GM21447 (cell line): ENCODE results near the gene UST.
"Not testable (repeated sequence)": the region's sequence is repeated elsewhere in the genome, so short reads cannot be mapped to it uniquely, and the experiment has no call there.

ENCODE experiments used
- ATAC-seq: cut with Tn5 transposase; IDR thresholded peaks from one replicate; pipeline ENCODE4 v1.9.1; 2021; ENCODE audit not compliant: unreplicated experiment

Gene UST

DNA sequence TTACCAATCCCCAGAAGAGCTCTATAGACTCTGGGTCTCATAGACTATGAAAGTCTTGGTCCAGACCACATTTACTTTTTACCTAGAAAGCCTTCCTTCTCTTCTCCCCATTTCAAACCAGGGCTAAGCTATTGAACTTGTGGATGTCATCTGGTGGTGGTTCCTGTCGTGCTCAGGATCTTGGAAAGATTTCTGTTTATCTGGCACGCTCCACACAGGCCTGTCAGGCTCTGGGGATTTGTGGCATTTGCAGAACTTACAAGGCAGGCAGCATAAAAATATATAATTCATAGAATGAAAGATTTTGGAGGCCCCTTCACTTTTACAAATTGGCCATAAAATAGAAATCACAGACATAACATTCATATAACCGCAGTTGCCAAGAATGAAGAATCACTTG, 188.1 kb downstream of the UST start:
- ATAC-seq, result no peak

DNA sequence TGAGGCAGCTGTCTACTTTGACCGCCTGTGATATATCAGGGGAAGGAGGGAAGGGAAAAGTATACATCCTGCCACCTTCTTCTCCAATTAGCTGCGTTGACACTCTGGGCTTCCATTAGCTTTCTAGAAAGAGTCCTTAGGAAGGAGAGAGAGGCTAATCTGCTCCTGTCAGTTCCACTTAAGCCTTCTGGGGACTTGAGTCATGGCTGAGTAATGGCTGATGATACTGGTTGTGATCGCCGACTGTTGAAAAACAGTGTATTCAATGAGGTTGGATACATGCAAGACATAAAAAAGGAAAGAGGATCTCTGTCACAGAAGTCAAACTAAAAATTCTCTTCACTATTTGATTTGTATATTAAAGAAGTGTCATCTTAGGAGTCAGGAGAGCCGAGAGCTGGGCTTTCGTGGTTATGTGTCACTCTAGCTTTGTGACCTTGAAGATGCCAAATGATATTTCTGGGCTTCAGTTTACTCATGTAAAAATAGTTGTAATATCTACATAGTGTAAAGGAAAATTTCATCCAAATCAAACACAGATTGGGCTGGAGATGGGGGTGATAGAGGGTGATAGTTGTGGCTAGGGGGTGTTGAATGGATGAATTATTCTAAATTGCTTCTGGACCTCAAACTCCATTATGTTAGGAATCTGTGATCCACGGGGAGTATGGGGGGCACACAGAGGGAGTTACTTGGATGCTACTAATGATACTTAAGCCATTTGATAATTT, 189.0 kb downstream of the UST start:
- no peak for ATAC-seq

DNA sequence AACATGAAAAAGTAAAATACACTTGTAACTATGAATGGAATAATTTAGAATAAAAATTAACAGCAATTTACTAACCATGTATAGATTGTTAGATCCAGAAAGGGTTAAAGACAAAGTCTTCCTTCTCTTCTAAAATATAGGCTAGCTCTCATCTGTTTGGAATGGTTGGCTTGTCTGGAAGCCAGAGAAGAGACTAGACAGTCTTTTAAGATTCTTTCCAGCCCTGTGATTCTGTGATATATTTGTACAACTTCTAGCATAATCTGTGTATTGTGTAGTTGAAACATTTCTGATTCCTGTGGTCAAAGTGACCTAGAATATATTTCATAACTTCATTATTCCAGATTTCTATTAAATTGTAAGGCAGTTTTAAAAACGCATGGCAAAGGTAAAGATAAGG, 196.6 kb downstream of the UST start:
- ATAC-seq, result no peak

DNA sequence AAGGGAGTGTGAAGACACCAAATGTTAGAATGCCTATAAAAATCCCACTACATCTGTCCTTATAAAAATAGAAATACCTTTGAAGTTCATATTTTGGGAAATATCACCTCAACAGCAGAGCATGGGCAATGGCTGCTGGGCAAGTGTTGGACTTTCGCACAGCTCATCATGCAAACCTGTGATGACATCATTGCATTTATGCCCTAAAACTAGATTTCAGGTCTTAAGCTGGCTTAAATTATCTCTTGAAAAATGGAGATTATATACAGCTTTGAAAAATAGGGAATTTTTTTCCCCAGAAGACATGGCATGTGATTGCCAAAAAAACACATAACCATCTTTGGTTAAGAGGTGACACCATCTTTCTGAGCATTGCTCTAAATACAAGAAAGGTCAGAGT, 197.8 kb downstream of the UST start:
- no peak for ATAC-seq

DNA sequence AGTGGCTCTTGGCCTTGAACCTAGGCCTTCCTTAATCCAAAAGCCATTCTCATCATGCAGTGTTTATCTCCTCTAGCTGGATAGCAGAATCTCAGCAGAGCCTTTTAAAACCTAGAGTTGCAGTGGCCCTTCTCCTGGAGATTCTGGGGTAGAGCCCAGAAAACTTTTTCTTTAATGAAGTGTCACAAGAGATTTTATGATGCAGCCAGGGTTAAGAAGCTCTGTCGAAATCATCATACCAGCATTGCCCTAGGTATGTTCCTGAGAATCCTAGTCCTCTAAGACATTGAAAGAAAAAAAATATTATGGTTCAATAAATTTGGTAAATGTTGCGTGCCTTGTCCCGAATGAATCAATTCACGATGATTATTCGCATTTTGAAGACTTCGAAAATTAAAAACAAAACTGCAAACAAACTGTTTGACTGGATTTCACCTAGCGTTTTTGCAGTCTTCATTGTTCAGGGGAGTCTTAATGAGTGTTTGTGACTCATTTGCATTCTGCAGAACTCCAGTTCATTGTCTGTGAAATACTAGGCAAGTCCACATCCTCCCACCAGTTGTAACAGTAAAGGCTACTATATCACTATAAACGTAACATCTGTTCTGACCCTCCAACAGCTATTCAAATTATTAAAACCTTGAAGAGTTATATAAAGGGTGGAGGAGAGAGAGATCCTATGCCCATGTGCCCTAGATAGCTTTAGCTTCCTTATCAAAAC, 198.6 kb downstream of the UST start:
- ATAC-seq, result no peak

DNA sequence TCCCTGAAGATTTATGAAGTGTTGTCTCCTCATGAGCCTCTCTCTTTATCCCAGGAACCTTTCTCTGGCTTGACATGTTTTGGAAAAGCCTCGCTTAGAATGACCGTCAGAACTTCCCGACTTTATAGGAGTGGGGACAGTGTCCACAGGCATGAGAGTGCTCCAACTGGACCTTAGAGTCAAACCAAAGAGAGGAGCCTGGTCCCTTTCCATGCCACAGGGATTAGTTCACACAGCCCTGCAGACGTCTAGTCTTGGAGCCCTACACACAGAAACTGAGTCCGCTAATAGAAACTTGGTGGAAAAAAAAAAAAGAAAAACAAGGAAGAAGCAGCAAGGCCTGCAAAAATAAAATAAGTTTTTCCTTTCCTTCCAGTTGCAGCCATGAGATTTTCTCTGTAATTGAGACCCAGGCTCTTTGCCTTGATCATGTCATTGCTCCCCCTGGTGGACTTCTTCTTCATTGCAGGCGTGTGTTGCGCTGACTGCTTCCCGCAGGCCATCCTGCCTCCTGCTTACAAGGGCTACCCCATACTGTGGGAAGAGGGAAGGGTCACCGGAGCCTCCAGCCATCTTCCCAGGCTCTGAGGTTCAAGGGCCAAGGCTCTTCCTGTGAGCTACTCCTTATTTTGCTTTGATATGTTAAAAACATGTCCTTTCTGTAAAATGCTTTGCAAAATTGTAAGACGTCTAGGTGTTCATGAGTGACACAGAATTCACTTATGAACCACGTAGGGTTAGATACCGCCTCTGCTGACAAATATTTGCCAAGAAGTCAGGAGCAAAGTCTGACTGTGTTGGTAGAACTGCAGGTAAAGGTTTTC, 201.0 kb downstream of the UST start:
- no peak for ATAC-seq

DNA sequence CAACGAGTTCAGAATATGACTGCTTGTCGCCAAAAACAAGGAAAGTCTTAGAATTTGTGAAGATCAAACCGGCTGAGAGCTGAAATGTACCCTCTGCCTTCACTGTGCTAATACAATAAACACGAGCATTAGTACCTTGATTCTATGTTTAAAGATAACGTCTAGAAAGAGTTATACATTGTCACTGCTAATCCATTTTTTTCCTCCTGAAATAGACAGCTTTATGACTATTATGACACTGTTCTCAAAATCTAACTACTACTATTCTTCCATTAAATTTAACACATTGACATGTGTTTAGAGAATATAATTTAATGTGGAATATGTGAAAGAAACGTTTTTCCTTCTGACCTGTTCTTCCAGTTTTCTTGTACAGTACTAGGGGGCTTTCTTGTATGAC, 204.8 kb downstream of the UST start:
- ATAC-seq, result no peak

DNA sequence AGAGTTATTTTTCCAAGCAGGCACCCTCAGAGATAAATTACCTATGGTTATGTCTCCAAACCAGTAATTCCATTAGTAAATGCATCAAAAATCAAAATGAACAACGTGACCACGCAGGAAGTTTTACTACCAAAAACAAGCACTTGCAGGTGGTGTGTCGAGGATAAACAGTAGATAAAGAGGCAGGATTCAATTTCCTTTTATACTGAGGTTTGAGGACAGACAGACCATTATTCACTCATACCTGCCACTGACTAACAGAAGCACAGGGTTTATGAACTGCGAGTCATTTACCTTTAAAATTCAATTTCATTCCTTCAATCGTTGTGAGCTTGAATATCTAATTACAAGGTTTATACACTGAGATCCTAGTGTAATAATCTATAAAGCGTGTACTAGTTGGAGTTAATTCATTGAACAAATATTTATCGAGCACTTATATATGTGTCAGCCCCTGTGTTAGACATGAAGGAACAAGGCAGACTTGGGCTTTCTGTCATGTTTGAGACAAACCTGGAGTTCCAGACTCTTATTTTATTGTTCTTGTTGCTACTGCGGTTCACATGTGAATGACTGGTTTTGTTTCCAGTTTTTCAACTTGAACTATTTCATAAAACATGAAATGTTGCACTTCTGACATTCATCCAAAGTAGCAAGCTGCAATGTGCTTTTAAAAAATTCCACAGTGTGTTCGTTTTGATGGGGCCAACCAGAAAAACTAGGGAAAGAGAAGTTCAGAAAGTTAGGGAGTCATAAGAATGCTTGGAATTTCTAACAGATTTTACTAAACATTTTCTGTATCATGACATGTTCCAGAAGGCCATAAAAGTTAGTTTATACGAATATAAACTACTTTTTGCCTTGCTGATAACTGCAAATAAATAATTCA, 205.6 kb downstream of the UST start:
- no peak for ATAC-seq

DNA sequence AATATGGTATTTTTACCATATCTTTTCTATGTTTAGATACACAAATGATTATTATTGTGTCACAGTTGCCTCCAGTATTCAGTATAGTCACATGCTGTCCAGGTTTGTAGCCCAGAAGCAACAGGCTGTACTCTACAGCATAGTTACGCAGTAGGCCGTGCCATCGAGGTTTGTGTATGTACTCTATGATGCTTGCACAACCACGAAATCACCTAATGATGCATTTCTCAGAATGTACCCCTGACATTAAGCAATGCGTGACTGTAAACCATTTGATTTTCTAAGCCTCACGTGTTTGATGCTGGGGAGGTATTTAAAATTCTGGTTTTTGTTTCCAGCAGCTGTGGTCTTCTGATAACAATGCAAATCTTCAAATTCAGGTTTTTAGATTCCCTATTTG, 207.6 kb downstream of the UST start:
- ATAC-seq, result no peak

DNA sequence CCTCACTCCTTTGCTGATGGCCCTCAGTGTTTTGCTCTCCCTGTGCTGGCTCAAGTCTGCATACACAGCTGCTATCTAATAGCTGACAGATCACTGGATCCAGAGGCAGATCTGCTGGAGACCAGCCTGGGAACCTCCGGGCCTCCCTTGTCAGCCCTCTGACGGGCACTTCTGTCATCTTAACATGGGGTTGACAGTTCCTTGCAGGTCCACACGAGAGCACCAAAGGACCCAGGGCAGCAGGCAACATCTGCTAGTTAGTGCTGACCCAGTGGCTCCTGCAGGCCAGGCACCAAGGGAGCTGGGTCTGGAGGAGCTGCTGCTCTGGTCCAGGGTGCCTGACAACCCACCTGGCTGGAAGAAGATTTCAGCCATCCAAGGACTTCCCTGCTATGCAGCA, 208.1 kb downstream of the UST start:
- no peak for ATAC-seq

DNA sequence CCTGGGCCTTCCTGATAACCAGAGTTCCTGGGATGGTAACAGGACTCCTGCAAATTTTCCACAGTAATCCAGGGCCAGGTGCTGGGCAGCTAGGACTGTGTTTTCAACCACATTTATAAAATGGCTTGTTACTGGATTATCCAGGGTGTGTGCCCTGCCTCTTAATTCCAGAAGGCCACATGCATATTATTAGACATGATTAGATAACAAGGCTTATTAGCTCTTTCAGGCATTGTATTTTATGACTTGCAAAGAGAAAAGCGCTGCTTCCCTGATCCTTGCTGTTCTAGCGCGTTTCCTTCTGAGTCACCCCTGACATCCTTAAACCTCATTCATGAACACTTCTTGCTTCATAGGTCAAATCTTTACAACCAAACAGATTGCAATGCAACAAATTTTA, 208.6 kb downstream of the UST start:
- ATAC-seq, result no peak

DNA sequence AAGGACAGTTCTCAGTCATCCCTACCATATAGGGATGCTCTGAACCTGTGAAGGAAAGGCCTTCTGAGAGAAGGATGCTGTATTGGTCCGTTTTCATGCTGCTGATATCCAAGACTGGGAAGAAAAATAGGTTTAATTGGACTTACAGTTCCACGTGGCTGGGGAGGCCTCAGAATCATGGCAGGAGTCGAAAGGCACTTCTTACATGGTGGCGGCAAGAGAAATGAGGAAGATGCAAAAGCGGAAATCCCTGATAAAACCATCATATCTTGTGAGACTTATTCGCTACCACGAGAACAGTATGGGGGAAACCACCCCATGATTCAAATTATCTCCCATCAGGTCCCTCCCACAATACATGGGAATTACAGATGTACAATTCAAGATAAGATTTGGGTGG, 209.3 kb downstream of the UST start:
- ATAC-seq, result not testable (repeated sequence)

DNA sequence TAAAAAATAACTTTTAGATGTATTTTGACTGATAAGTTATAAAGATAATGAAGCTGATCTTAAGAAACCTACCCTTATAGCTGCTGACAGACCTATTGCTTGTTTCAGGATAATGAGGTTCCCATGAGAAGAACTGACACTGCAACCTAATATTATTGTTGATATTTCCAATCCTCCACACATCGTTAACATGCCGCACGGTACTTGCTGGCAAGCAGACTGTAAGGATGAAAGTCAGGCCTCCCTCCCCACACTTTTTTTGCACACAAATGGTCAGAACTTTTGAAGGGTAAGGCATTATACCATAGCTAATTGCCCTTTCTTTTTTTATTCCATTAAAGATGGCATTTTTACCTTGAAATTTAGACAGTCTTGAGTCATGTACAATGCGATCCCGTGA, 210.9 kb downstream of the UST start:
- no peak for ATAC-seq

DNA sequence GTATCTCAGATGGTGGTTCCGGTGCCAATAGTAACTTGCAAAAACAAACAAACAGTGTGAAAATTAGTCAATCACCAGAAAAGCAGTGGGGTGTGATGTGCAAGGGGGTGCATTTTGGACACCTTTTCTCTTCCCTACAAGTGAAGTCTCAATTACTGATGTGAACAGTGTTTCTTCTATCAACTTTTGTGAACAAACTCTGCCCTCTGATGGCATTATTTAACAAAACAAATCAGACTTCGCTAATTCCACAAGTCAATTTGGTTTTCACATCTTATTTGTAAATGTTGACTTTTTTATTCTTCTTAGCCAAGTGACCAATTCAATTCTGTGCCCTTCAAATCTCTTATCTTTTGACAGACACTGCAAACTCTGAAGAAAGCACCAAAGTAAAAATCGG, 212.2 kb downstream of the UST start:
- no peak for ATAC-seq

DNA sequence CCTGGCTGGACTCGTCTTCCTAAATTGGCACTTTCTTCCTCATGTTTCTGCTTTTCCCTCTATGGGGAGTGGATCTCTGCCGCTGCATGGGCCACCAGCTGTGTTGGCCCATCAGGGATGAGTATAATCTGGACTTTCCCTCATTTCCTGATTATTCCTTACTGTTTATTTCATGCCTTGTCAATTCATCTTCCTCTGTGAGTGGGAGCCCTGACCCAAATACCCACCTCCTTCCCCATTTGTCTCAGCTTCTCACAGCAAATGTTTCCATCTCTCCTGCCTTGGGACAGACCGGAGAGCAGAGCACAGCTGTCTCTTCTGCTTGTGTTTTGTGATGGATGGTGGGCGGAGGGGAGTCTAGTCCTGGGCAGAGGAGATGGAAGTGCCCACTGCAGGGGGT, 212.7 kb downstream of the UST start:
- no peak for ATAC-seq

DNA sequence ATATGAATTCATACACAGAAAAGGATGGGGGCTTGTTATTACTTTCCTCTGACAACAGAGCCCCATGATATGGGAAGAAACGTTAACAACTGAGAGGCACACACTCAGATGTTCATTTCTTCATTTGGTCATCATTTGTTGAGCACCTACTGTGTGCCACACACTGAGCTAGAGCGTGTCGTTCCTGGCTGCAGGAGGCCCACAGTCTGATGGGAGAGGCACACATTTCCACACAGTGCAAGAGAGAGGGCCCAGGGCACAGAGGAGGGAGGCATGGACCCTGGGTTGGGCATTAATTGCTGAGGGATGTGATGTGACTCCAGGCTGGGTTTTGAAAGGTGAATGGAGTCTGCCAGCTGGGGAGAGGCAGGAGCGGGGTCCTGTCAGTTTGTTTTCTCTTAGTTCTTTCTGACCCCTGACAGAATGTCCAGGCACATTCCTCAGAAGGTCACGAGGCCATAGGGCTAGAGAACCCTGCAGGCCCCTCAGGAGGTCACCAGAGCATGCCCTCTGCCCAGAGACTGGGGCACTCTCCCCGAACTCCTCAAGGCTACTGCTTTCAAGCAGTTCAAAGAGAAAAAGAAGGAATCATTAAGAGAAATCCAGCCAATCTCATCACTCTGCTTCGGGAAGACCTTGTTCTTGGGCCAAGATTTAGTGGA, 216.2 kb downstream of the UST start:
- no peak for ATAC-seq

DNA sequence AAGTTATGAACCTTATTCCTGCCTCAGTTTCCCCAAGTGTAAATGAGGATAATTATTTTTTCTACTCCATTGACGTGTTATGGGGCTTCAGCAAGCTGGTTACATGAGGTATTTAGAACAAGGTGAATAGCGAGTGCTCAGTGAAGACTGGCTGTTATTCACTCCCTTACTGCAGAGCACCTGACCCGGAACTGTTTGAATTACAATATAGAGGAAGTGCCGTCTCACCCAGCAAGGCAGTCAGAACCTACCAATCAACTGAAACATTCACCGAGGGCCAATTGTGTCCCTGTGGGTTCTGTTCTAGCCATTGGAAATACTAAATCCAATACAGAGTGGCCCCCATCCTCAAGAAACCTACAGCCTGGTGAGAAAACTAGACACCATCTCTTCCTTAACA, 216.9 kb downstream of the UST start:
- ATAC-seq, result no peak

DNA sequence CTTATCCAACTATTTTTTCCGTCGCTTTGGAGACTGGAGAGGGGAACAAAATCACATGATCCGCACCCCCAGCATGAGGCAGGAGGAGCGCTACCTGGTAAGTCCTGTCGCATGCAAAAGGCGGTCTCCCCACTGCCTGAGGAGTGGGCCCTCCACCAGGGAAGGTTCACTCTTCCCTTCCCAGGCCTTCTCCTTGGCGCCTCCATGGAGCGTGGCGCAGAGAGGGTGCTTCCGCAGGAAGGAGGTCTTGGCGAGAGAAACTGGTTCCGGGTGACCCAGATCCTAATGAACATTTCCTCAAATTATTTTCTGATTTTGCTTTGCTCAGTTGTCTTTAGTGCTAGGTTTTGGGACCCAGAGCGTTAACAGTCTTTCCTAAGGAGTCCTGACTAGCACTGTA, 217.6 kb downstream of the UST start:
- no peak for ATAC-seq

DNA sequence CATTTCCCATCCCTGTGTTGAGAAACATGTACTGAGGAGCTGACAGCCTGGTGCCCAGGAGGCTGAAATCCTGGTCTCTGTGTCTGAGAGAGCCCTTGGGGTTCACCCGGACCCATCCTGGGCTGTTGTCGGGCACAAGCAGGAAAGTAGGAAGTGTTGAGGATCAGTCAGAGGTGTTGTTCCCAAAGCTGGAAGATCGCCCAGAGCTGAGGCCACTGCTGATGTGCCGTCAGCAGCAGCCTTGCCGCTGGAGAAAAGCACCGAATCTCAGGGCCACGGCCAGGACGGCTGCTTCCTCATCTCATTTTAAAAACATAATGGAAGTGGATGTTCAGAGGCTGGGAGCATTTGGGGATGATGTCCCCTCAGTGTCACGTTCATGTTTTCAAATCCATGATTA, 218.5 kb downstream of the UST start:
- no peak for ATAC-seq

DNA sequence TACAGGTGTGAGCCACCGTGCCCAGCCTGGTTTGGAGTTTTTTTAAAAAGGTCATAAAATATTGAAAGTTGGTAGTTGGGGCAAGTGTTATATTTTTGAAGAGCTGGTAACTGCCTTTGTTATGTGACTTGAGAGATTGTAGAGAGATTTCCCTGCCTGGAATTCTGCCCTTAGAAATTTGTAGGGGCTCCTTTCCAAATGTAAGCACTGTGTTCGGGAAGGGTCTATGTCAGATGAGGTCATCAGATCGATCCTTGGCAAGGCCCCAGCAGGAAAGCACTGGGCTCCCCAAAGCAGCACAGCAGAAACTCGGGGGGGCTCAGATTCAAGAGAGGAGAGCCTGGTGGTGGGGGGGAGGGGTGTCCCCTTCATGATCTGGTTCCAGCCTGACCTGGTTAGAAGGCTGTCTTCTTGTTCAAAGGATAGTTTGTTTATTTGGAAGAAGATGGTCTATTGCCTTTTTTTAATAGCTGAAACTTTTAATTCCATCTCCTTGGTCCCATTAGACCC, 220.2 kb downstream of the UST start:
- ATAC-seq, result no peak
